NCI-H1105 treated with DMSO at 0.1 percent for 48 hours (cell line): Measurements from ENCODE around the gene WDPCP.
A peak's percentile ranks its signal among the peaks of the same experiment; 100 is the strongest.
"Not testable (repeated sequence)": the region's sequence is repeated elsewhere in the genome, so short reads cannot be mapped to it uniquely, and the experiment has no call there.

Source experiments
- DNase-seq: peaks from one replicate; lab custom pipeline; 2025; lab: John Stamatoyannopoulos, UW

WDPCP gene

DNA sequence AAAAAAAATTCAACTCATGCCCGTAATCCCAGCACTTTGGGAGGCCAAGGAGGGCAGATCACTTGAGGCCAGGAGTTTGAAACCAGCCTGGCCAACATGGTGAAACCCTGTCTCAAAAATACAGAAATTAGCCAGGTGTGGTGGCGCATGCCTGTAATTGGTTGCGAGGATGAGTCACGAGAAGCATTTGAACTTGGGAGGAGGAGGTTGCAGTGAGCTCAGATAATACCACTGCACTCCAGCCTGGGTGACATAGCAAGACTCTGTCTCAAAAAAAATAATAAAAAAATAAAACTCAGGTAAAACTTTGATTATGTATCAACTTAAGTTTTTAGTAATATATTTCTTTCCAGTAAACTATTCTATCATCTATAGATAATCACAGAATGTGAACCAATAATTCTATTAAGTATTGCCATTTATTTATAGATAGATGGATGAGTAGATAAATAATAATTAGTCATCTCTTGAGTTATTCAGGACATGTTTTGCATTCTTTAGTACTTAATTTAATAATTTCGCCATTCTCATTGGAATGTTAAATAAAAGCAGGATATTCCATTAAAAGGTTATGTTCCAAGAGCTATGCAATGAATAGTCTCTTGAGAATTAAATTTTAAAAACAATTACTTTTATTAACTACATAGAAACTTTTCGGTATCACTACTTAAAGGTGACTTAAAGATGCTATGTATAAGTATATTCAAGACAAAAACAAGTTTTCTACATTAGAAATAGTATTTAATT is 48.7 kb downstream of the WDPCP start:
- no peak for DNase-seq

DNA sequence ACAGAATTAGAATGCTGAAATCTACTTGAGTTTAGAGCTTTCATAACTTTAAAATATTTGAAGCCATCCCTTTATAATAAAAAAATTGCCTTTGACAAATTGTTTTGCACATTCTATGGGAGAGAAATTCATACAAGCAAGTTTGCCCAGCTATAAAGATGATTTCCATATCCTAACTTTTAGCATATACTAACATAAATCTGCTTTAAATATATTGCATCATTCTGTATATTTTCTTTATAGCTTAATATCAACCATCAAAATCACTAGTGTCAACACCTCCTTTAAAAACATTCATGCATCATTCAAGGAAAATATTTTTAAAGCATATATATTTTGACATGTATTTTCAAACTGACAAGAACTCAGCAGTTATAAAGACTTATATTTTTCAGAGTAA is 49.9 kb downstream of the WDPCP start:
- DNase-seq, result no peak

DNA sequence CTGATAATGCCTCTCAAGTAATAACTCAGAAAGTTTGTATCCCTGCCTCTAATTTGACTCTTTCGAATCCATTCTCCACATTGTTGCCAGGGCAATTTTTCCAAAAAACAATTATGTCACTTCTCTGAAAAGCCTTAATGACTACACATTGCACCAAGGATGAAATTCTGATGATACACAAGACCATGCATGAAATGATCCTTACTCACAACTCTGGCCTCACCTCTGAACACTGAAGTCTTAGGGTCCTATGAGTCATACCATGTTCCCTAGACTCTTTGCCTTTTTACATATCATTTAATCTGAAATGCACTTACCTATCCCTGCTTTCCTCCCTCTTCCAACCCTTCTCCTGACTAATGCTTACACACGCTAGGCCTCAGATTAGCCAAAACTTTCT is 51.0 kb downstream of the WDPCP start:
- no peak for DNase-seq

DNA sequence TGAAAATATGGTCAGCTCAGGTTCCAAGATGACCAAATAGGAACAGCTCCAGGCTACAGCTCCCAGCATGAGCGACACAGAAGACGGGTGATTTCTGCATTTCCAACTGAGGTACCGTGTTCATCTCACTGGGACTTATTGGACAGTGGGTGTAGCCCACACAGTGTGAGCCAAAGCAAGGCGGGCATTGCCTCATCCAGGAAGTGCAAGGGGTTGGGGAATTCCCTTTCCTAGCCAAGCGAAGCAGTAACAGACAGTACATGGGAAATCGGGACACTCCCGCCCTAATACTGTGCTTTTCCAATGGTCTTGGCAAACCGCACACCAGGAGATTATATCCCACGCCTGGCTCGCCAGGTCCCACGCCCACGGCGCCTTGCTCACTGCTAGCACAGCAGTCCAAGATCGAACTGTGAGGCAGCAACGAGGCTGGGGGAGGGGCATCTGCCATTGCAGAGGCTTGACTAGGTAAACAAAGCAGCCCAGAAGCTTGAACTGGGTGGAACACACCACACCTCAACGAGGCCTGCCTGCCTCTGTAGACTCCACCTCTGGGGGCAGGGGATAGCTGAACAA is 57.5 kb downstream of the WDPCP start:
- DNase-seq, result no peak

DNA sequence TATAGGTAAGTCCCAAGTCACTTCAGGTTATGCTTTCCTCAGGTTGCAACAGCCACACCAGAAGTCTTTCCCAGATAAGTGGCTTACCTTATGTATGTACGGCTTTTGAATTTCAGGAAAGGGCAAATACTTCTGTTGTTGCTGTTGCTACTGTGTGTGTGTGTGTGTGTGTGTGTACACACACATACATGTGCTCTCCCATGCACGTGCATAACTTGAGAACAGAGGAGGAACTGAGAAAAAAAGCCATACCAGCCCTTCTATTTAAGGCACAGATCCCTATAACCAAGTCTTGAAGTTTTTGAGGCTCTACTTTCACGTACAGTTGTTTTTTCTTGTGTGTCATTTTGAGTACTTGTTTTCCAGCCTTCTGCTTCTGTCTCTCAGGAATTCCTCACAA is 62.4 kb downstream of the WDPCP start:
- no peak for DNase-seq

DNA sequence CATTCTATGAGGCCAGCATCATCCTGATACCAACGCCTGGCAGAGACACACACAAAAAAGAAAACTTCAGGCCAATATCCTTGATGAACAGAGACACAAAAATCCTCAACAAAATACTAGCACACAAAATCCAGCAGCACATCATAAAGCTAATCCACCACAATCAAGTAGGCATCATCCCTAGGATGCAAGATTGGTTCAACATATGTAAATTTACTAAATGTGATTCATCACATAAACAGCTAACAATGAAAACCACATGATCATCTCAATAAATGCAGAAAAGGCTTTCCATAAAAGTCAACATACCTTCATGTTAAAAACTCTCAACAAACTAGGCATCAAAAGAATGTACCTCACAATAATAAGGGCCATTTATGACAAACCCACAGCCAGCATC is 65.3 kb downstream of the WDPCP start:
- no peak for DNase-seq

DNA sequence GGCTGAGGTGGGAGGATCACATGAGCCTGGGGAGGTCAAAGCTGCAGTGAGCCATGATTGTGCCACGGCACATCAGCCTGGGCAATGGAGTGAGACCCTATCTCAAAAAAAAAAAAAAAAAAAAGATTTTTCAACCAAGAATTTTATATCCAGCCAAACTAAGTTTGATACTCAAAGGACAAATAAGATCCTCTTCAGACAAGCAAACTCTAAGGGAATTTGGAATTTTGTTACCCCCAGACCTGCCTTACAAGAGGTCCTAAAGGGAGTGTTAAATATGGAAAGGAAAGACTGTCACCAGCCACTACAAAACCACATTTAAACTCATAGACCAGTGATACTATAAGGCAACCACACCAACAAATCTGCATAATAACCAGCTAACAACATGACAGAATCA is 67.5 kb downstream of the WDPCP start:
- DNase-seq, result no peak

DNA sequence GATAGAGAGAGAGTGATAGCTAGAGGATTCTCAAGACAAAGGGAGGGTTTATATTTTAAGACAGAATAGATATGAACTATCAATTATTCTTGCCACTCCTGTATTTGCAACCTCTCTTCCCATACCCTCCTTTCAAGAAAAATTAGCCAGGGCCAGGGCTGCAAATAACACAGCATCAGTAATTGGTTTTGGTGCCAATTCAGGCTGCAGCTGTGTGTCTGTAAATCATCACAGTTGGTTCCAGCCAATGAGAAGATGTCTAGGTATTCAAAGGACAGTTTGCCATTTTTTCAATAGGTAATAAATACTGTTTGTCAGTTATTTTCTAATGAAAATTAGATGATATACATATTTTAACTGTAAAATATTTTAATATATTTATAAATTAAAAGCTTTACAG is 73.5 kb downstream of the WDPCP start:
- no peak for DNase-seq

DNA sequence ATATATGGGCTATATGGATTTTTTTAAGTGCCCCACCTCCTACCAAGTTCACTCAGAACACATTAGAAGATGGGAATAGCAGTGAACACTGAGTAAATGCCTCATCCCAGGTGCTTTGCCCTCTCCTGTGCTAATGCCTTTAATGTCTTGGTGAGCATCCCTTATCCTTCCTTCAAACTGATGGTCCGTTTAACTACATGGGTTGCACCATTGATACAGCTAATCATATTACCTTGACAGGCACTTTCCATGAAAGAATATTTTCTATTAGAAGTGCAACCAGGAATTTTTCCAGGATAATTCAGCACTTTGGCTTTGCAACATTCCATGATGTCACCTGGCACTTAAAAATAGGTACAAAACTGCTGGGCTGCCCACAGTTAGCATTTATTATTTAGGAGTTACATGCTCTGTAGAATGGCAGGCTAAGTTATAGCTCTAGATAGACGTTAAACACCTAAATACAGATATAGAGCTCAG is 74.0 kb downstream of the WDPCP start:
- no peak for DNase-seq

DNA sequence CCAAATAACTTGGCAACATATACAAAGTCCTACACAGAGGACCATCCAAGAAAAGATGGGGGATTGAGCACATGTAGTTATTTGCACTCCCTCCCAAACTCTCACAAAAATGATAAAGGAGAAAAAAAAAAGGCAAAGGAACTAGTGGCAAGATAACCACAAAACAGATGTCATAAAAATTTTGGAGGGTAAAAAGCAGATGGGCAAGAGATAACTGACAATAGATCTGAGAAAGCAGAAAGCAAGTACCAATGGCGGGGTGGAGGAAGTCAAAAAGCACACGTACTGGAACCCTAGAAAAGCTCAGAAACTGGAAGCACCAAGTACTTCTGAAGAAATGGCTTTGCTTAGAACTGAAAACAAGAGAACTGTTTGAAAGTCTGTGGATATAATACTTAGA is 82.0 kb downstream of the WDPCP start:
- no peak for DNase-seq

DNA sequence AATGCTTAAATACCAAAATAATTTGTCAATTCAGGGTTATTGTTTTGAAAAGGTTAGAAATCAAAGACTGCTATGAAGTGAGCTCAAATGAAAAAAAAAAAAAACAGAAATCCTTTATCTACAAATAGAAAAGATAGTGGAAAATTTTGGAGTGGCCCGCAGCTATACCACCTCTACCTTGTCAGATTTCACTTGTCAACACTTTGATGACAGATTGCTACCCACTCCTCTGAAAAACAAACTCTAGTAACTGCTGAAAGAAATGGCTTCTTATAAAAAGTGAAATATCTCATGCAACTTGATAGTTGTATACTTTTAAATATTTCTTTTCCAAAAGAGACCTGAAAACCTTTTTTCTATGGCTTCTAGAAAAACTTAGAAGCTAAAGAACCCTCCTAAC is 84.5 kb downstream of the WDPCP start:
- no peak for DNase-seq

DNA sequence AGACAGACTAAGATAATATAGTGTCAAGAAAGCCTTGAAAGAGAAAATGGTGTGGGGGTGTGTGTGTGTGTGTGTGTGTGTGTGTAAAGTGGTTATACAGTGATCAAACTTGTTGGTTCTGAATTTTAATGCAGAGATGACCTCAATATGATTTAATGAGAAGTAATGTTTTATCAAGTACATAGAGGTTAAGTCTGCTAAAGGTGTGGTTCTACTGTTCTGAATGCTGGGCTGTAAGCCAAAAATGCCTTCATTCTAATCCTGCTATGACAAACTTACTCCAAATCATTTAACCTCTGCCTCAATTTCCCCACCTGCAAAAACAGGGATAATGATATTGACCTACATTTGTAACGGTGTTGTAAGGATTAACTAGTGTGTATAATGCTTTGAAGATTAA is 87.9 kb downstream of the WDPCP start:
- no peak for DNase-seq

DNA sequence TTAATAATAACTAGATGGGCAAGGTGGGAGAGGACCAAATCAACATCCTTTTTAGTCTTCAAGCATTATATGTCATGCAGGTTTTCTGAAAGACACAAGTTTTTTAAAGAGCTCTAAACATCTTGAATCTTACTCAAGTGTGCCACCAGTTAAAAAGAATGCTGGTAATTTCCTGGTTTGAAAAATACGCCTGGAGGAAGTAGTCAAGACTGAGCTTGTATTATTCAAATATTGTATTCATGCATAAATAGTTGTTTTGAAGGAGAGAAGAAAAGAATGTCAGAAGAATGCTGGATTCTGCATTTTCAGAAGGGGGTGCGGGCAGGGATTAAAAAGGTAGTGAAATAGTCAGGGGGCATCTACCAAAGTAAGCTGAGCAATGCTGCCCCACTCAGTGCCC is 90.7 kb downstream of the WDPCP start:
- no peak for DNase-seq

DNA sequence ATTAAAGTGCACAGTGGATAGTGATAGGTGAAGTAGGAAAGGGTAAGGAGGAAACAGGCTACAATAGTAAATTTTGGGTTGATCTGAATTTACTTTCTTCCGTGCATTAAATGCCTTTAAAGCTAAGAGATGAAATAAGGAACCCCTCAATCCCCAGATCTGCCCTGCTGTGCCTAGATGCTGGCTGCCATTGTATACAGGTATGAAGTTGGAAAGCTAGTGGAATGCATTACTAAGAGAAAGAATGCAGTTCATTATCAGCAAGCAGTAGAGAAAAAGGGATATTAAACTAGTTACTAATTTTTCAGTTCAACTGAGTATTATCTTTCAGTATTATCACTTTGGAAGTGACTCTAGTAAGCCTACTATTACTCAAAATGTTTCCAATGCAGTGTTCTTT is 93.3 kb downstream of the WDPCP start:
- no peak for DNase-seq

DNA sequence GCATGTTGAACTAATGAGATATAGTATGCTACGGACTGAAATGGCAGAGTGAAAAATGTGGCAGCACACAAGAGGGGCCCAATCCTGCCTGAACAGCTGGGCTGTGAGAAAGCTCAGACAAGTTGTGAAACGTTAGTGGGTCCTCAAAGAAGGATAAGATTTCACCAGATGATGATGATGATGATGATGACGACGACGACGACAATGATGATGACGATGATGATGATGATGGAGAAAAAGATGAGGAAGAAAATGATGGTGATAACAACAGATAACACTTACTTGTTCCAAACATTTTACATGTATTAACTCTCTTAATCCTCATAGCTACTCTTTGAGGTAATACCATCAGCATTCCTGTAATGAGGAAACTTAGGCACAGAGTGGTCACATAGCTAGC is 94.2 kb downstream of the WDPCP start:
- no peak for DNase-seq

DNA sequence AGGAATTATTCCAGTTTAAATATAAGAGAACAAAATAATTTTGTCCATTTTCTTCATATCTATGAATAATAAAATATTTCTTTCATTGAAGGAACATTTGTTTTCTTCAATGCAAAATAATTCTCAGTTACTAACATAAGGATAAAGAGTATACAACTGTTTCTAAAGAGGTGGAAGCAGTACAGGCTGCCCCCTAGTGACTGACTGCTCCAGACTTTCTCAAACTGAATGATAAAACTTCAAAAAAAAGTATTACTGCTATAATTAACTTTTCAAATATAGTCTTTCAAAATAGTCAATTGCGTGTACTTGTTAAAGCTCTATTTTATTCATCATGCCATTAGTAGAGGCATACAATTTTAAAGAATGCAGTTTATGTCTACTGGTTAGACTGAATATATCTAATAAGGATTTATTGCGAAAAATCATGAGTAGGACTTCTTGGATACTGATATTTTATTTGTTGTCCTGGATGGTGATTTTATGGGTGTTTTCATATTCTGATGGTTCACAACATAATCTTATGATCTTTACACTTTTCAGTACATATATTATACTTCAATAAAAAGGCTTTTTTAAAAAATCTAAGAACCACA is 100.1 kb downstream of the WDPCP start:
- DNase-seq, result peak; percentile 8

DNA sequence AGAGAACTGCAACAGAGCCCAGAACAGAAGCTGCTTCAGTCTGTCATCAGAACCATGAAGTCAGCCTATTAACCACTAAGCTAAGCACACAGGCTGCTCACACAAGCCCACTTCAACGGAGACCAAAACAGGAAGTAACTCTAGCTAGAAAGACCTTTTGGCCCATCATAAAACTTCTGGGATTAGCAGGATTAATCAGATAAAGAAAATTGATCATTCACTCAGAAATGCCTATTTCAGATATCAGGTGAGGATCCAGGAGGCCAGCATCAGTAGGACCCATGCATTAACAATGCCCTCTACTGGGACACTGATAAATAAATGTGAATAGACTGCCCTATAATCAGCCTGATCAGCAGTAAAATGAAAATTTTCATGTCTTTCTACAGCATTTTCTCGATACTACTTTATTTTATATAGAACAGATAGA is 101.4 kb downstream of the WDPCP start:
- DNase-seq, result peak; percentile 2

DNA sequence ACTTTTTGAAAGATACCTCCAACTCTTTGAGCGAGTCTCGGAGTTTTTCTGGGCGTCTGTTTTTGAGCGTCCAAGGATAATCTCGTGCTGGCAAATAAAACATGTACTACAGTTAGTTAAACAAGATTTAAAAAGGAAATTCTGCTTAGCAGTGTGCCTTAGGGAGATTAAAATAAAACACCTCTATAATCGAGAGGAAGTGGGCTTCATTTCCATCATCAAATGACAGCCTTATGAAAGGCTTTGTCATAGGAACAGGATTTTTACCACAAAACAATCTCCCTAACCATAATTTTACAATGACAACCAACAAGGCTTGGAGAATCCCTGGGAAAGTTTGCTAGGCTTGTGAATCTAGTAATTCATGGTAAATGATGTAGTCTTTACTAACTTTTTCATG is 103.4 kb downstream of the WDPCP start:
- DNase-seq, result no peak

DNA sequence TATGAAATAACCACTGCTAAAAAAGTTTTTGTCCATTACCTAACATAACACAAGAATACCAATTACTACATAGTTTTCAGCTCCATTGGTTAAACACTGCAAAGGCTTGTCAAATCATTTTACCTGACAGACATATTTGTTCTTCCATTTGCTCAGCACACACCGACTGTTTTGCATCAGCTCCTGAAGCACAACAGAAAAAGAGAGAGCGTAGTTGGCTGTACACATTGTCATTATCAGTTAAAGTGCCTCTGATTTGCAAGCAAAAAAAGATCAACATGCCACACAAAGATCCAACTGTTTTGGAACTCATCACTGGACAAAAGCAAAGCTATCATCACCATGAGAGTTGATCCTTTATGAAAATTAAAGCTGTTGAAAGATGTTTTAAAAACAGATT is 103.8 kb downstream of the WDPCP start:
- DNase-seq, result no peak

DNA sequence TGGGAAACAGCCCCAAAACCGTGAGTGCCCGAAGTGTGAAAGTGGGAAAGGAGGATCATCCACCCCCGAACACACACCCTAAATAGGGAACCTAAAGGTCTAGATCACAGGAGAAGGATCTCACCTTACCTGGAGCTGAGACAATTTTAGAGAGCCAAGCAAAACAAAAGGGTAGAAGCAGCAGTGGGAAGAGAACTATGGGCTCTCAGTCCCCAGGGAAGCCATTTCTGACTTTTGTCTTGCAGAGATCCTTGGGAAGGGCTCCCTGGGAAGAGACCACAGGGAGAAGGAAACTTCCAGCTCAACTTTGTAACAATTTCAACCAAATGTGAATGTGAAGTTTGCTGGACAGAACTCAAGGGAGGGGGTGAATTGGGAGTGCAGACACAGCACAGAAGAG is 110.6 kb downstream of the WDPCP start:
- no peak for DNase-seq

DNA sequence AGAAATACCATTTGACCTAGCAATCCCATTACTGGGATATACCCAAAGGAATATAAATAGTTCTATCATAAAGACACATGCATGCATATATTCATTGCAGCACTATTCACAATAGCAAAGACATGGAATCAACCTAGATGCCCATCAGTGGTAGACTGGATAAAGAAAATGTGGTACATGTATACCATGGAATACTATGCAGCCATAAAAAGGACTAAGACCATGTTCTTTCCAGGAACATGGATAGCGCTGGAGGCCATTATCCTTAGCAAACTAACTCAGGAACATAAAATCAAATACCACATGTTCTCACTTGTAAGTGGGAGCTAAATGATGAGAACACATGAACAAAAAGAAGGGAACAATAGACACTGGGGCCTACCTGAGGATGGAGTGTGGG is 119.0 kb downstream of the WDPCP start:
- not testable (repeated sequence) for DNase-seq

DNA sequence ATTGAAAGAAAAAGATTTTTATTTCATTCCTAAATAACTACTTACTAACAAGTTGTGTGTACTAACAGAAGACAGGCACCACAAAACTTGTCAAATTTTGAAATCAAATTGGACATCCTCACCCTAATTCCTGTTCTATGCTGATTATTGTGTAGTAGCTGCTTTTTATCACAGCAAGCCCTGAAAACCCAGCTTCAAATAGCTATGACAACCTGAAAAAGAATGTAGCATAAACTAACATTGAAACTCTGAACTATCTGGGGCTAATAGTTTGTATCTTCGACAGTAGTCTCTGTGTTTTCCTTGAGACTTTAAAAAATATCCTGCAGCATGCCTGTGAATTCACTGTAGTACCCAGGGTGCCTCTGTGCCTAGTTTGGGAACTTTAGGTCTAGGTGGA is 122.6 kb downstream of the WDPCP start:
- no peak for DNase-seq

DNA sequence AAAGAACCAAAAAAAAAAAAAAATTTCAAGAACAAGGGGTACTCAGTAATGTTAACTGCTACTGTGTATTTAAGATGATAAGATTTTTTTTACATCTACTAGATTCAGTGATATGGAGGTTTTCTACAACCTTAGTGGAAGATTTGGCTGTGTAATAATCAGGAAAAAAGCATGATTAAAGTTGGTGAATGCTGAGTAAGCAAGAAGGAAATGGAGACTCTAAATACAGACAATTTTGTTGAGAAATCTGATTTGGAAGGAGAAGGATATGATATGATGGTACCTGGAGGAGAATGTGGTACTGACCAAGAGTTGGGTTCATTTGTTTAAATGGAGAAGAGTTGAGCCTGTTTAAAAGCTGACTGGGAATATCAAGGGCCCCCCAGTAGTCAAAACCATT is 125.1 kb downstream of the WDPCP start:
- no peak for DNase-seq

DNA sequence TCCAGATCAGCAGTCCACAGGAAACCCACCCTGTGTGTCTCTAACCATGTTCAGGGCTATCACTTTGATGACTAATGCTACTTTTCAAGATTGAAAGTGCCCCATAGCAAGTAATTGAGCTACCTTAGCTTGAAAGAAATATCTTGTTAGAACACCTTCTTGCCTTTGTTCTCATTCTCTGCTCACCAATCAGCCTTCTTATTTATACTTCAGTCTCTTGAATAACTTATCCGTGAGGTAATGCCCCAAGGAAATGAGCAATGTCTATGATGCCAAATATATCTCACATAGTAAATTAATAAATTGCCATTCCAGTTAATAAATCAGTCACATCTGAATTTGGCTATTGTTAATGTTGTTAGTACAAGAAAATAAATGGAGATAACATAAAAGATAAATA is 141.6 kb downstream of the WDPCP start:
- no peak for DNase-seq
